Neuron (in vitro differentiated cells): ENCODE measurements around the gene URB2.
"Not testable (repeated sequence)": the region's sequence is repeated elsewhere in the genome, so short reads cannot be mapped to it uniquely, and the experiment has no call there.

Experiments
- H2AFZ ChIP-seq: one replicate; pipeline ENCODE4 v1.6.1; 2013; ENCODE audit warnings: low read depth, mild to moderate bottlenecking, inconsistent platforms, low read length, moderate library complexity
- H3K27me3 ChIP-seq: one replicate; pipeline ENCODE4 v1.6.1; 2013; ENCODE audit warnings: low read length; ENCODE audit not compliant: insufficient read depth
- H3K36me3 ChIP-seq: one replicate; pipeline ENCODE4 v1.6.1; 2013; ENCODE audit warnings: low read length; ENCODE audit not compliant: insufficient read depth
- H3K4me1 ChIP-seq: one replicate; pipeline ENCODE4 v1.6.1; 2013; ENCODE audit warnings: low read length; ENCODE audit not compliant: insufficient read depth
- H3K4me3 ChIP-seq: 2 replicates; pipeline ENCODE4 v1.5.1; 2013; ENCODE audit warnings: mild to moderate bottlenecking, low read length, moderate library complexity
- H3K9me3 ChIP-seq: one replicate; pipeline ENCODE4 v1.6.1; 2013; ENCODE audit warnings: low read length

URB2 gene

GRCh38 chr1:229693129-229693900, 67.3 kb downstream of the URB2 start:
- H3K4me1 ChIP-seq = peaks cover 8% of the 10 kb centered on the region
- H3K4me3 ChIP-seq = no peak overlapping the region
- no peaks in the 10 kb centered on the region for H3K27me3 ChIP-seq
- H2AFZ ChIP-seq = no peak overlapping the region
- H3K9me3 ChIP-seq = no peaks in the 10 kb centered on the region
- no peaks in the 10 kb centered on the region for H3K36me3 ChIP-seq

- Histone ChIP-seq H2AFZ (no peak overlapping the region), H3K27me3 (no peaks in the 10 kb centered on the region), H3K4me1 (peaks cover 8% of the 10 kb centered on the region), H3K4me3 (no peak overlapping the region), H3K9me3 (no peaks in the 10 kb centered on the region), H3K36me3 (no peaks in the 10 kb centered on the region)
Observed at GRCh38 chr1:229694053-229694693, 68.1 kb downstream of the URB2 start.

GRCh38 chr1:229696385-229696784, 70.3 kb downstream of the URB2 start:
- H3K4me3 ChIP-seq = no peak overlapping the region
- H3K9me3 ChIP-seq = no peaks in the 10 kb centered on the region
- H3K27me3 ChIP-seq = no peaks in the 10 kb centered on the region
- no peaks in the 10 kb centered on the region for H3K36me3 ChIP-seq
- H3K4me1 ChIP-seq = peaks cover 8% of the 10 kb centered on the region
- no peak overlapping the region for H2AFZ ChIP-seq

- H3K4me3 ChIP-seq = no peak overlapping the region
- no peaks in the 10 kb centered on the region for H3K27me3 ChIP-seq
- H3K36me3 ChIP-seq = no peaks in the 10 kb centered on the region
- peaks cover 5% of the 10 kb centered on the region for H3K4me1 ChIP-seq
- H3K9me3 ChIP-seq = no peaks in the 10 kb centered on the region
- no peak overlapping the region for H2AFZ ChIP-seq
Observed at GRCh38 chr1:229699613-229700267, 73.7 kb downstream of the URB2 start.

GRCh38 chr1:229704157-229704556, 78.1 kb downstream of the URB2 start:
- Histone ChIP-seq H3K4me3 (no peak overlapping the region), H2AFZ (no peak overlapping the region)

GRCh38 chr1:229705152-229705551, 79.1 kb downstream of the URB2 start:
- H3K4me3 ChIP-seq, H3K9me3 ChIP-seq, H3K27me3 ChIP-seq, H3K36me3 ChIP-seq, H2AFZ ChIP-seq, H3K4me1 ChIP-seq: not testable (repeated sequence)

More at GRCh38 chr1:229704157-229704556, 78.1 kb downstream of the URB2 start:
- no peaks in the 10 kb centered on the region for H3K4me1 ChIP-seq
- peaks cover 2% of the 10 kb centered on the region for H3K9me3 ChIP-seq
- no peaks in the 10 kb centered on the region for H3K27me3 ChIP-seq
- H3K36me3 ChIP-seq = no peaks in the 10 kb centered on the region

GRCh38 chr1:229707127-229707526, 81.1 kb downstream of the URB2 start:
- H3K4me1 ChIP-seq, H3K27me3 ChIP-seq, H3K9me3 ChIP-seq, H3K36me3 ChIP-seq, H3K4me3 ChIP-seq, H2AFZ ChIP-seq: not testable (repeated sequence)

GRCh38 chr1:229709500-229710013, 83.5 kb downstream of the URB2 start:
- Histone ChIP-seq H3K9me3 (peaks cover 4% of the 10 kb centered on the region), H2AFZ (no peak overlapping the region), H3K4me1 (peaks cover 5% of the 10 kb centered on the region), H3K27me3 (no peaks in the 10 kb centered on the region), H3K4me3 (no peak overlapping the region), H3K36me3 (no peaks in the 10 kb centered on the region)
